ENCODE results near the gene SYT13.

GRCh38 chr11:45243967-45244366 lies 42.2 kb downstream of the SYT13 start:
- no peak for TF ChIP-seq CTCF (IDR thresholded peaks at IDR 0.05 in 2 of 3, conservative IDR thresholded peaks at IDR 0.05 in 1 of 3; ENCODE audit: borderline replicate concordance in 1 of 3, insufficient read depth in 1 of 3, low read depth in 2 of 3, low read length in 2 of 3)
- no peak for TF ChIP-seq POLR2A (IDR thresholded peaks at IDR 0.05; ENCODE audit: borderline replicate concordance, extremely low read depth, insufficient read depth, insufficient read length)
- TF ChIP-seq POLR2AphosphoS5 (IDR thresholded peaks at IDR 0.05; ENCODE audit: low read depth, low read length), result no peak
